ENCODE data around the gene FANCE.

FANCE gene, protein sequence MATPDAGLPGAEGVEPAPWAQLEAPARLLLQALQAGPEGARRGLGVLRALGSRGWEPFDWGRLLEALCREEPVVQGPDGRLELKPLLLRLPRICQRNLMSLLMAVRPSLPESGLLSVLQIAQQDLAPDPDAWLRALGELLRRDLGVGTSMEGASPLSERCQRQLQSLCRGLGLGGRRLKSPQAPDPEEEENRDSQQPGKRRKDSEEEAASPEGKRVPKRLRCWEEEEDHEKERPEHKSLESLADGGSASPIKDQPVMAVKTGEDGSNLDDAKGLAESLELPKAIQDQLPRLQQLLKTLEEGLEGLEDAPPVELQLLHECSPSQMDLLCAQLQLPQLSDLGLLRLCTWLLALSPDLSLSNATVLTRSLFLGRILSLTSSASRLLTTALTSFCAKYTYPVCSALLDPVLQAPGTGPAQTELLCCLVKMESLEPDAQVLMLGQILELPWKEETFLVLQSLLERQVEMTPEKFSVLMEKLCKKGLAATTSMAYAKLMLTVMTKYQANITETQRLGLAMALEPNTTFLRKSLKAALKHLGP

DNA sequence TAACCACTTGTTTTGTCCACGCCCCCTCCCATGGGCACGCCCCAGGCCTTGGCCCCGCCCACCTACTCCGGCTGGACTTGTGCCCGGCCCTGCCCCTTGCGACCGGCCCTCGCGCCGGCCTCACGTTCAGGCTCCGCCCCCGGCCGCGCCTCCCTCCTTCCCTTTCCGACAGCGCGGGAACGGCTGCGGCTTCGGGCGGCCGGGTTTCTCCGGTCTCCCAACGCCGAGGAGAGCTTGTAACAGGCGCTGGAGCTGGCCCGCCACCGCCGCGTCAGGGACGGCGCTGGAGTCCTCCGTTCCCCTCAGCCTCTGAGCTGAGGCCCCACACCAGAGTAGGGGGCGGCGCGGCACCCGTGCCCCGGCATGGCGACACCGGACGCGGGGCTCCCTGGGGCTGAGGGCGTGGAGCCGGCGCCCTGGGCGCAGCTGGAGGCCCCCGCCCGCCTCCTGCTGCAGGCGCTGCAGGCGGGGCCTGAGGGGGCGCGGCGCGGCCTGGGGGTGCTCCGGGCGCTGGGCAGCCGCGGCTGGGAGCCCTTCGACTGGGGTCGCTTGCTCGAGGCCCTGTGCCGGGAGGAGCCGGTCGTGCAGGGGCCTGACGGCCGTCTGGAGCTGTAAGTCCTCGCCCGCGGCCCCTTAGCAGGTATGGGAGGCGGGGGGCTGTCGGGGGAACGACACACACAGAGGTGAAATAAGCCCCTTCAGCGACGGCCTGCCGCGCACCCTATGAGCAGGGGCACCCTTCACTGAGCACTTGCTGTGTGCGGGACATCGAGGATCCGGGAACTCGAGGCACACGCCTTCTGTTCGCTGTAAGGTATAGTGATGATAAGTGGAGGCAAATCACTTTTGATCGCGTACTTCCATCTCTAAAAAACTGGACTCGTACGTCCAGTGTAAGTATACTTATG is at the start of gene FANCE:
Gene FANCE, plus strand, starts transcription at position 156 of the 908 bp plus-strand sequence. Its CDS starts 208 bp downstream, at position 364.
- DNase-seq = peak; percentile 95

DNA sequence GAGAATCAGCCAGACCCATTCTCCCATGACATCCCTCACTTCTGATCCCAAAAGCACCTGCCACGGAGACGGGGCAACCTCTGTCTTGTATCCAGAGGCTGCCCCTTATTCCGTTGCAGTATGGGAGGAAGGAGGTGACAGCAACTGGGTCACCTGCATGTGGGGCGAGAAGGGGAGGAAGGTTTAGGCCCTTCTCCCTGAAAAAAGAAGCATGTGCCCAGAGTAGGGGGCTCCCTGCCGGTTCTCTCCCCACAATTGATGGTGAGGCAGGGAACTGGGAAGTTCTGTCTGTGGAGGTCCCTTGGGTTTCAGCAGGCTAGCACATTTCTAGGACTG is 49.3 kb upstream of the FANCE start:
- DNase-seq = no peak

DNA sequence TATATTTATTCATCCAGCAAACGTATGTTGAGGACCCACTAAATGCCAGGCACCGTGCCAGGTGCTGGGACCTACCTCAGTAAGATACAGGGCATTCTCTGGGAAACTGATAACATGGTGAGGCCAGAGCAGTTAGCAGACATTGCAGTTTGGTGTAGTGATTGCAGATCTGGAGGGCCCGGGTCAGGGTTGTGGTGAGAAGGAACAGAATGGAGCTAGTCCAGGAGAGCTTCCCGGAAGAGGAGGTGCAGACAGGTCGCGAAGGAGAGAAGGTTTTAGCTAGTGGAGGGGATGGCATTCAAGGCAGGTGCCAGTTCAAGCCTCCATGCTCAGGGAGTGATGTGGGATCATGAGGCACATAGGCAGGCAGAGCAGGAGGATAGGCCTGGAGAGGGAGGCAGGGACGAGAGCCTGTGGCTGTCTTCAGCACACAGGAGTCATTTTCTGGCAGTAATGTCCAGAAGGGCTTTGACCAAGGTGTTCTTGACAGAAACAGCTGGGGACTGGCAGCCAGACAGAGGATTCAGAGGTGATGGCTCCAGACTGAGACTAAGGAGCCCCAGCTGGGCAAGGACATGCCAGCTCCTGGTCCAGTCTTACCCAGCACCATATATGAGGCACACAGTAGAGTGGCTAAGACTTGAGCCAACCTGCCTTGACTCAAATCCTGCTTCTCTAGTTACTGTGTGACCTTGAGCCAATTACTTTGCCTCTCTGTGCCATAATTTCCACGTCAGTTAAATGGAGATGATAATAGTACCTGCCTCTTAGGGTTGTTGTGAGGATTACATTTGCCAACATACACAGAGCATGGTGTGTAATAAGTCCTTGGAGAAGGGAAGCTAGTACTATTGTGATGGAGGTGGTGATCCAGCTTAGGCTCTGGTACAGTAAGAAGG is 48.3 kb upstream of the FANCE start:
- no peak for DNase-seq

DNA sequence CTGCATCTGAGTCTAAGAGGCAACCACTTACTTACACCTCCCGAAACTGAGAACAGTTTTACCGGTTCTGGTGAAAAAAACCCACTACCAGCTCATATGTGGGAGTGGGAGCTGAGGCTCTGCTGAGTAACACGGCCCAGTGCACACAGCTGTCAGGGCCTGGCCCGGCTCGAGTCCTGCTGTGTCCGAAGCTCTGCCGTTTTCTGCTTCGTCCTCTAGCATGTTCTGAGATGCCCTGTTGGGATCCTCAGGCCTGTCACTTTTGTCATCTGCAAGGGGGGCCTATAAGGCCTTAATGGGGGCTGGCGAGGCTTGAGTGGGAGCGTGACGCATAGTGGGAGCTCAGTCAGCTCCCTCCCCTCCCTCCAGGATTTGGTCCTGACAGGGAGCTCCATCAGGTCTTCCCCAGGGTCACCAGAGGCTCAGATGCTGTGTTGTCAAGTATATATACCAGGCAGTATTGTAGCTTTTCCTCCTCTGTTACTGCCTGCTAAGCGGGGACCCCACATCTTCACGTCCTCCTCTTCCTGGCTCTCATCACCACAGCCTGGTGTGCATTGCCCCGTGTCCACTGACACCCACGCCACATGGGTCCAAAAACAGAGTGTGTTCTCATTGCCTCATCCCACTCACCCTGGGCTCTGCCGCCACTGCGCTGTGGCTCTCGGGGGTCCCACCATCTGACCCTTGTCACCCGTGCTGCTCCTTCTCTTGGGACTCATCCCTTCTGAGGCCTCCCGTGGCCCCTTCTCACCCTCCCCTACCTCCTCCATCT is 45.2 kb upstream of the FANCE start:
- DNase-seq = no peak

DNA sequence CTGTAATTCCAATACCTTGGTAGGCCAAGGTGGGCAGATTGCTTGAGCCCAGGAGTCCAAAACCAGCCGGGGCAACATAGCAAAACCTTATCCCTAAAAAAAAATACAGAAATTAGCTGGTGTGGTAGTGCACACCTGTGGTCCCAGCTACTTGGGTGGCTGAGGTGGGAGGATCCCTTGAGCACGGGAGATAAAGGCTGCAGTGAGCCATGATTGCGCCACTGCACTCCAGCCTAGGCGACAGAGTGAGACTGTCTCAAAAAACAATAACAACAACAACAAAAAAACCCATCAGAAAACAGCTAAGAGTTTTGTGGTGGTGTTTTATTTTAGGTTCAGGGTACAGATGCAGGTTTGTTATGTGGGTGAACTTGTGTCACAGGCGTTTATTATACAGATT is 42.9 kb upstream of the FANCE start:
- DNase-seq = no peak

DNA sequence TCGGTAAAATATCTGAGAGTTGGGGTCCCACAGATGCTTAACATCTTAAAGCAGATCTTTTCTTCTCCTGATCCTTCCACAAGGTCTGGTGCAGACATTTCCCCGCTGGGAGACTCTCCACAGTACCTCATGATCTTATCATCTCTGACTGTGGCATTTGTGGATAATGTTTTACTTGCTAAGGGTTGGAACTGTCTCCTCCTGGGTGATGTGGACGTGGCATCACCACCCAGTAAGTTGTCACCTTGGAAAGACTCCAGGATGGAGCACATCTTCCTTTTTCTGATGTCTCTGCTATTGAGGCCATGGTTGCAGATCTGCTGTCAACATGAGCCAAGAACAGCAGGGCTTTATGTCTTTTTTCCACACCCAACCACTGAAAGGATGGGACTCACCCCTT is 42.0 kb upstream of the FANCE start:
- no peak for DNase-seq

DNA sequence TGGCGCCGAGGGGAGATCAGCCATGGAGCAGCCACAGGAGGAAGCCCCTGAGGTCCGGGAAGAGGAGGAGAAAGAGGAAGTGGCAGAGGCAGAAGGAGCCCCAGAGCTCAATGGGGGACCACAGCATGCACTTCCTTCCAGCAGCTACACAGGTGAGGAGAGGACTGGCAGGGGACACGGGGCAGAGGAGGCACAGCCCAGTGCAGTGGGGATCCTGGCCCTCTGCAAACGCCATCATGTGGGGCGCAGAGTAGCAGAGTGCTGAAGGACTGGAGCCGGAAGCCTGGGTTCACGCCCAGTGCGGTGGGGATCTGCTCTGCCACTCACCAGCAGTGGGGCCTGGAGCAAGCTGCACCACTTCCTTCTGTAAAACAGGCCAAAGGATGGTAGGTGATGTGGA is 41.1 kb upstream of the FANCE start:
- no peak for DNase-seq

DNA sequence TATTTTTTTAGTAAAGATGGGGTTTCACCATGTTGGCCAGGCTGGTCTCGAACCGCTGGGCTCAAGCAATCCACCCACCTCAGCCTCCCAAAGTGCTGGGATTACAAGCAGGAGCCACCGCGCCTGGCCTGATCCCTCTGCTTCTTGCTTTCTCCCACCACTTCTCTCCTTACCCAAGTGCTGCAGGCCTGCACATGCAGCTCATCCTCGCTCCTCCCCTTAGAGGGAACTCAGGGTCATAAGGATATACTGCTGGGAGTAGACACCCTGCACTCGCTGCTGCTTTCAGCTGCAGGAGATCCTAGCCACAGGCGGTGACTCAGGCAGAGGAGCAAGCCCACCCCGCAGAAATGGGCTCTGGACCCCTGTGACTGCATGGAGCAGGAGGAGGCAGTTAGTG is 40.0 kb upstream of the FANCE start:
- DNase-seq = no peak

DNA sequence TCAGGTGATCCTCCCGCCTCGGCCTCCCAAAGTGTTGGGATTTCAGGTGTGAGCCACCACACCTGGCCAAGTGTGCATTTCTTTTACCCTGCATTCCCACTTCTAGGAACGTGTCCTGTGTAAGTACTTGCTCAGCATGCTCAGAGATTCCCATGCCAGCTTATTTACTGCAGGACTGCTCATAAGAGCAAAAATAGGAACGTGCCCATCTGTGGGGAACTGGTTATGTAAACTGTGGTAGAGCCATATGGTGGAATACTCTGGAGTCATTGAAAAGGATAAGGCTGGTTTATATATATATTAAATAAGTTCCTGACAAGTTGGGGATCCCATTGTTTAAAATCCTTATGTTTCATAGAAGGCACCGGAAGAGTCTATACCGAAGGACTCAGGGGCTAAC is 38.2 kb upstream of the FANCE start:
- DNase-seq = no peak

DNA sequence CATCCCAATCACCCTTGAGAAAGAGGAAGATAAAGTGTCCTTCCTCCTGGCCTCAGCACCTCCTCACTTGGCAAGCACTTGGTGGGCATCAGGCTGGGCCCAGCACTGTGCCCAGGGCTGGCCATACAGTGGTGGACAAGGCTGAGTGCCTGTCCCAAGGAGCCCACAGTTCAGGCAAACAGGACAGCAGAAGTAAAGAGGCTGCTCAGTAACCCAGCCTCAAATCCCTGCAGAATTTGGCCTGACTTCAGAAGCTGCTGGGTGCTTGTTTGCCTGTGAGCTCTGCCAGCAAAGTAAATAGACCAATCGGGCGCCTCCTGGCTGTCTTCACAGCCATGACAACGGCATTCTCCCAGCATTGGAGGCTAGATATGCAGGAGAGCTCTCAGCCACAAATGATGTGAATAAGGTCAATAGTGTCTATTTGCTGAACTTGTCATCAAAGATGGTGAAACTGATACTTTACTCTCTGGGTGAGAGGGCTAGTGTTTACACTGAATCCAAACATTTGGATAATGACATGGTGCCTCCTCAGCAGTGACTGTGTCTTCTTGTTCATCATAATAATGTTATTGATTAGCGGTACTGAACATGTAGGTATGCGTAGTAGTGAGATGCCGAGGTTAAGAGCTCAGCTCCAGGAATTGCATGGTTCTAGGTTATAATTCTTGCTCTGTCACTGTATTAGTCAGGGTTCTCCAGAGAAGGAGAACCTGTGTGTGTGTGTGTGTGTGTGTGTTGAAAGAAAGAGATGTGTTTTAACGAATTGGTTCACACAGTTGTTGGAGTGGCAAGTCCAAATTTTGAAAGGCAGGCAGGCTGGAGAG is 36.9 kb upstream of the FANCE start:
- DNase-seq = peak; percentile 34

DNA sequence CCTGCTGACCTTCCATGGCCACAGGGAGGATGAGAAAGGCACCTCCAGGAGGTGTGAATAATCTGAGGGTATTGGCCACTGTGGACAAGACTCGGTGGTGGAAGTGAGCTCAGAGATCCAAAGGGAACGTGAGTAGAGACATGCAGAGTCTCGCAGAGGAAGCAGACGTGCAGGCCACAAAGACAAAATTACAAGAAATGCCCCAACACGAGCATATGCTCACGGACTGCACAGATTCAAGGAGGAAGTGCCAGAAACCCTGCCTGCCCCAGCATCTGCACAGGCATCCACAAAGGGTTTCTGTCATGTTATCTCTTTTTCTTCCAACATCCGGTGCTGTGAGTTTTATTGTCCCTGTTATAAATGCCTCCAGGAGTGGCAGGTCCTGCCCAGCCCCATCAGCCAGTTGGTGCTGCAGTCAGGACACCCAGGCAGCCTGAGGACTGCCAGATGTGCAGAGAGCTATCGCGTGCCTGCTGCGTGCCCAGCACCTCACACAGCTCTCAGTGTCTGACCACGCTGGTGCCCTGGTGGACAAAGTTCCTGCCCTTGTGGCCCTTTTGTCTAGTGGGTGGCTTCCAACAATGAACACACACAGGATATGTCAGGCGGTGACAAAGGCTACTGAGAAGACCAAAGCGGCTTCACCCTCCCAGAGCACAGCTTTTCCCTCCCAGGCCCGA is 34.0 kb upstream of the FANCE start:
- no peak for DNase-seq

DNA sequence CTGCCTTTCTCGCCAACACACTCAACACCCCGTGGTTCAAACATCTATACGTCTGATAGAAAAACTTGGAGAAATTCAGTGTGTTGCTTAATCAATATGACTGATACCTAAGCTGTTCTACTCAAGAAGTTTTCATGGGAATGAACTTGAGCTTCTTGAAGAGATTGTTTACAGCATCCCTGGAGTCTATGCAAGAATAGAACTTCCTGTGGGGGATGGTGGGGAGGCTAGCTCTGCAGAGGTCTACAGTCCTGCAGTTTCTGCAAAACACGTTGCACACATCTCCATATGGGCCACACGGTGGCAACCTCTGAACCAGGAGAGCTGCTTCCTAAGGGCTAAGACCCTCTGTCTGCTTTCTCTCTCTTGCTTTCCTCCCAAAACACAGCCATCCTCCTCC is 32.7 kb upstream of the FANCE start:
- peak; percentile 13 for DNase-seq

DNA sequence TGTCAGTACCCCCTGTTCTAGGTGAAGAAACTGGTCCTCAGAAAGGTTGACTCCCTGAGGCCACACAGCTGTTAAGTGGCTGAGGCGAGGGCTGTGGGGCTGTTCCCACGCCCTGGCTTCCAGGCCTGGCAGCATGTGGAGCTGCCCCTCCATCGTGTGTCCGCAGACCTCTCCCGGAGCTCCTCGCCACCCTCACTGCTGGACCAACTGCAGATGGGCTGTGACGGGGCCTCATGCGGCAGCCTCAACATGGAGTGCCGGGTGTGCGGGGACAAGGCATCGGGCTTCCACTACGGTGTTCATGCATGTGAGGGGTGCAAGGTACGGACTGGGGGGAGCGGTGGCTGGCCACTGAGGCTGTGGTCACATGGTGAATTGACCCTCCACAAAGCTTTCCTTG is 32.2 kb upstream of the FANCE start:
- DNase-seq = no peak

DNA sequence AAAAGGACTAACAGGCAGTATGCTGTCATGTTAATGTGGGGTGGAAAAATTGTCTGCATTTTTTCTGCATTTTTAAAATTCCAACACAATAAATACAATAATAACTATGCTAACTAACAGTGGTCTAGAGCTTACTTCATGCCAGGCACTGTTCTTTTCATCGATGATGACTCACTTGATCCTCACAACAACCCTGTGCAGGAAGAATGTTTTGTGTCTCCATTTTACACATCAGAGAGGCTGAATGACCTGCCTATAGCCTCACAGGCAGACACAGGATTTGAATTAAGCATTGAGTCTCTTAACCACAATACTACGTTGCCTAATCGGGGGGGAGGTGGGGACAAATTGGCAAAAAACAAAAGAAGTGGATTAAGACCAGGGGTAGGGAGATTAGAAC is 26.9 kb upstream of the FANCE start:
- no peak for DNase-seq

DNA sequence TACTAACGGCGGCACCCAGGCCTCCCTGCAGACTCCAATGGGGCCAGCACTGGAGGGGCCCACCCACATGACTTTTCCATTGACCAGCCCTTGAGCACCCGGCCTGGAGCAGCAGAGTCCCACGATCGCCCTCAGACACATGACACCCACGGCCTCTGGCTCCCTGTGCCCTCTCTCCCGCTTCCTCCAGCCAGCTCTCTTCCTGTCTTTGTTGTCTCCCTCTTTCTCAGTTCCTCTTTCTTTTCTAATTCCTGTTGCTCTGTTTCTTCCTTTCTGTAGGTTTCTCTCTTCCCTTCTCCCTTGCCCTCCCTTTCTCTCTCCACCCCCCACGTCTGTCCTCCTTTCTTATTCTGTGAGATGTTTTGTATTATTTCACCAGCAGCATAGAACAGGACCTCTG is 26.1 kb upstream of the FANCE start:
- no peak for DNase-seq

DNA sequence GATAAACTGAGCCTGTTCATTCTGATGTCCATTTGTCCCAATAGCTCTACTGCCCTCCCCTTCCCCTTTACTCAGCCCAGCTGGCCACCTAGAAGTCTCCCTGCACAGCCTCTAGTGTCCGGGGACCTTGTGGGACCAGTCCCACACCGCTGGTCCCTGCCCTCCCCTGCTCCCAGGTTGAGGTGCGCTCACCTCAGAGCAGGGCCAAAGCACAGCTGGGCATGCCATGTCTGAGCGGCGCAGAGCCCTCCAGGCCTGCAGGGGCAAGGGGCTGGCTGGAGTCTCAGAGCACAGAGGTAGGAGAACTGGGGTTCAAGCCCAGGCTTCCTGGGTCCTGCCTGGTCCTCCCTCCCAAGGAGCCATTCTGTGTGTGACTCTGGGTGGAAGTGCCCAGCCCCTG is 24.7 kb upstream of the FANCE start:
- no peak for DNase-seq

DNA sequence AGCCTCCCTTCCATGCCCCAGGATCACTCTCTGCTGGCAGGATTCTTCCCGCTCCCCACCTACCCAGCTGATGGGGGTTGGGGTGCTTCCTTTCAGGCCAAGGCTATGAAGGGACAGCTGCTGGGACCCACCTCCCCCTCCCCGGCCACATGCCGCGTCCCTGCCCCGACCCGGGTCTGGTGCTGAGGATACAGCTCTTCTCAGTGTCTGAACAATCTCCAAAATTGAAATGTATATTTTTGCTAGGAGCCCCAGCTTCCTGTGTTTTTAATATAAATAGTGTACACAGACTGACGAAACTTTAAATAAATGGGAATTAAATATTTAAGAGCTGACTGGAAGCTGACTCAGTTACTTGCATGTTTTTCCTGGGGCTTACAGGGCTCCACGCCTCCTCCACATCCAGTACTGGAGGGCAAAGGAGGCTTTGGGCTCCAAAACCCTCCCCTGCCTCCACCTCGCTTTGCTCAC is 24.3 kb upstream of the FANCE start:
- DNase-seq = no peak

DNA sequence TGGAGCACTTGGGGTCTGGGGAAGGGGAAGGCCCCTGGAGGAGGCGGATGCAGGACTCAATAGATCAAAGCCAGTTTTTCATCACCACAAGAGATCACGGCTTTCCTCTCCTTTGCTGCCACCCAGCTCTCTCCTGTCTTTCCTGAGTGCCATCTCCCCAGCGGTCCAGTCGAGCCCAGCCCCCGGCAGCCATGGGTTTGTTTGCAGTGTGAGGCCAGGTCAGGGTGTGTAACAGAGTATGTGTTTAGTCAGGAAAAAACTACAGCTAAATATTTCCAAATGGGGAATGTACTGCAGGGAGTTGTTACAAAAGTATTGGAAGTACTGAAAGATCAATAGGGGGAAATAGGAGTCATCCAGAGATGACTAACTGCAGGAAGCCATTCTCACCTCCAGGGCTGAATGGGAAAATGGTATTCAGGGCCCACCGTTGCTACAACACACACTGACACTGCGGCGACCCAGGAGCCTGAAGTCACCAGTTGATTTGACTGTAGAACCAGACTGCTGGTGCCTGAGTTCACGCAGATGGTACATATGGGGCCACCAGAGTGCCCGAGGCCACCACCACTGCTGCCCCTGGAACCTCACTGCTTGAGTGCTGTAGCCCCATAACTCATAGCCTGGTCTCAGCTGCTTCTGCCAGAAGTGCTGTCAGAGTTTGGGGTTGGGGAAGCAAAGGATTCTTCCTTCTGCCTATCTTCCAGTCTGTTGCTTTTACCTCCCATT is 23.6 kb upstream of the FANCE start:
- DNase-seq = no peak

DNA sequence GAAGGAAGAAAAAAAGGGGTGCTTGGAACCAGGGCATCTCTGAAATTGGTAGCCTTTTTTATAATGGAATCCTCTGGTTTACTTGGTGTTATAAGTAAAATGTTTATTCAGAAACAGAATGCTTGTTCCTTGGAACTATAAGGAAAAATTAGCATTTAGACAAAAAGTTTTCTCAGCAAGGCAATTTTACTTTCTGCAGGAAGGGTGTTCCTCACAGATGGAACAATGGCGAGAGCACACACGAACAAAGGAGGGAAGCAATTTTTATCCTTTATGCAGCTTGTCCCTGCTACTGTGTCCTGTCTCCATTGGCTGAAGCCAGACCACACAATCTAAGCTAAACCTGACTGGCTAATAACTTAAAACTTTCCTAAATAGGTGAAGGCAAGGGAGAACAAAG is 22.7 kb upstream of the FANCE start:
- no peak for DNase-seq

DNA sequence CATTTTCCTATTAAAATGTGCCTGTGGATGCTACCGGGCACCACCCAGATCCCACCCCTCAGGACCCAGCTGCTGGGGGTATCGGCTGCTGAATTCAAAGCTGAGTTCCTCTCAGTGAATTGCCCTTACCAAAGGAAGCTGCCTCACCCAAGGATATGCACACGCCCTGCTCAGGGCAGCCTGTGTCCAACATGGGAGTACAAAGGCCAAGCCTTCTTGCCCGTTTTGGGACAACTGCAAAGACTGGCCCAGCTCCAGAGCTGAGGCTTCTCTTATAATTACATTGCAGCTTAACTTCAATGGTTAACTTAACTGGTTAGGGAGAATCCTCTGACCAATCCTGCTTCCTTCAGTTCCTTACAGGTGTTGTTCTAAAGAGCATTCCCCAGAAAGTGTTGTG is 19.8 kb upstream of the FANCE start:
- no peak for DNase-seq
